ENCODE measurements around the gene CRLF1.
A peak's percentile ranks its signal among the peaks of the same experiment; 100 is the strongest.

The CRLF1 gene

DNA sequence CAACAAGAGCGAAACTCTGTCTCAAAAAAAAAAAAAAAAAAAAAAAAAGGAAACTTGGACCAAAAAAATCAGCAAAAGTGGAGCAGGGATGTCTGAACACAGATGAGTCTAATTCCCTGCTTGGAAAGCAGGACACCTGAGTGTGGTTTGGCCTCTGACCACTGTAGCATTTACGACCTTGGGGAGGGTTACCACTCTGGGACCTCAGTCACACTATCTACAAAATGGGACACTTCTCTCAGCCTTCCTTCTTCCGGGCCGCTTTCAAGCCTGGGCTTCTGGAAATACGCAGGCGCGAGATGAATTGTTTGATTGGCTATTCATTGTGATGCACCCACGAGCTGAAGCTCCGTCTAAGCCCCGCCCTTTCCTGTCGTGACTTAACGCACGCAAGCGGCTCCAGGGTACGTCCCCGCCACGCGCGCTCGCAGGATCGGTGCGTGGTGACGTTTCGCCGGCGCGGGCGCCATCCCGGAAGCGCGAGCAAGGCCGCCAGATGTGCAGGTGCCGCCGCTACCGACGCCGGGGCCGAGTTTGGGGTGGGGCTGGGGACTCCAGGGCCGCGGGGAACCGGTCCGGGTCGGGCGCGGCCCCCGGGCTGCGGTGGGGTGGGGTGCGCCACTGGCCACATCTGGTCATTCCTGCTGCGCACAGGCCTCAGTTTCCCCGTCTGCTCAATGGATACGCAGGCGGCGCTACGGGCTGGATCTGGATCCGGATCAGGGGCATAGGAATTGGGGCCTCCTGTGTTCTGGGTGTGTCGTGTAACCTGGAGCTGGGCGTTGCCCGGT lies 49.0 kb downstream of the CRLF1 start, which contains the start of gene KXD1:
Gene KXD1, plus strand, starts transcription at position 460 of the 791 bp plus-strand sequence. CDS start 4,187 bp downstream, outside the sequence.
- peaks cover 11% of the 10 kb centered on the region for H3K36me3 ChIP-seq (ENCODE audit: insufficient read depth, low read length)
- peak within 1 kb of the TSS; percentile 97 for H3K4me2 ChIP-seq (ENCODE audit: low read length)
- H2AFZ ChIP-seq (ENCODE audit: low read length), result no peak within 1 kb of the TSS
- H3K9ac ChIP-seq (ENCODE audit: low read length), result peak within 1 kb of the TSS; percentile 91
- H3K9me3 ChIP-seq (ENCODE audit: low read length), result no peaks in the 10 kb centered on the region
- H3K27me3 ChIP-seq (ENCODE audit: insufficient read depth, low read length), result no peaks in the 10 kb centered on the region
- H3K79me2 ChIP-seq (ENCODE audit: insufficient read depth, low read length), result peaks cover 13% of the 10 kb centered on the region
- H3K27ac ChIP-seq (ENCODE audit: low read depth, low read length, poor library complexity, severe bottlenecking), result peak within 1 kb of the TSS; percentile 73
- no peaks in the 10 kb centered on the region for H4K20me1 ChIP-seq (ENCODE audit: insufficient read depth, low read length)
- no peak for TF ChIP-seq EZH2 (IDR thresholded peaks at IDR 0.05; ENCODE audit: borderline replicate concordance, low read length)
- TF ChIP-seq, protein P1, sequence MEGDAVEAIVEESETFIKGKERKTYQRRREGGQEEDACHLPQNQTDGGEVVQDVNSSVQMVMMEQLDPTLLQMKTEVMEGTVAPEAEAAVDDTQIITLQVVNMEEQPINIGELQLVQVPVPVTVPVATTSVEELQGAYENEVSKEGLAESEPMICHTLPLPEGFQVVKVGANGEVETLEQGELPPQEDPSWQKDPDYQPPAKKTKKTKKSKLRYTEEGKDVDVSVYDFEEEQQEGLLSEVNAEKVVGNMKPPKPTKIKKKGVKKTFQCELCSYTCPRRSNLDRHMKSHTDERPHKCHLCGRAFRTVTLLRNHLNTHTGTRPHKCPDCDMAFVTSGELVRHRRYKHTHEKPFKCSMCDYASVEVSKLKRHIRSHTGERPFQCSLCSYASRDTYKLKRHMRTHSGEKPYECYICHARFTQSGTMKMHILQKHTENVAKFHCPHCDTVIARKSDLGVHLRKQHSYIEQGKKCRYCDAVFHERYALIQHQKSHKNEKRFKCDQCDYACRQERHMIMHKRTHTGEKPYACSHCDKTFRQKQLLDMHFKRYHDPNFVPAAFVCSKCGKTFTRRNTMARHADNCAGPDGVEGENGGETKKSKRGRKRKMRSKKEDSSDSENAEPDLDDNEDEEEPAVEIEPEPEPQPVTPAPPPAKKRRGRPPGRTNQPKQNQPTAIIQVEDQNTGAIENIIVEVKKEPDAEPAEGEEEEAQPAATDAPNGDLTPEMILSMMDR (IDR thresholded peaks at IDR 0.05; ENCODE audit: low read length), result no peak
- no peaks in the 10 kb centered on the region for H3K9me2 ChIP-seq (ENCODE audit: low read depth, low read length)
- no peaks in the 10 kb centered on the region for H3F3A ChIP-seq (ENCODE audit: insufficient read depth, low read length)
- peaks cover 36% of the 10 kb centered on the region for H3K4me1 ChIP-seq (ENCODE audit: insufficient read depth, low read length, severe bottlenecking)
- H3K4me3 ChIP-seq (ENCODE audit: low read depth, low read length, poor library complexity, severe bottlenecking), result peak within 1 kb of the TSS; percentile 82

GRCh38 chr19:18551631-18552030 lies 55.0 kb downstream of the CRLF1 start:
- H3K79me2 ChIP-seq (ENCODE audit: insufficient read depth, low read length), result no peaks in the 10 kb centered on the region
- H3K36me3 ChIP-seq (ENCODE audit: insufficient read depth, low read length), result no peaks in the 10 kb centered on the region; the same call in 1 of the 2 replicates
- H3K27me3 ChIP-seq (ENCODE audit: insufficient read depth, low read length), result no peaks in the 10 kb centered on the region
- no peak overlapping the region for H2AFZ ChIP-seq (ENCODE audit: low read length)
- H4K20me1 ChIP-seq (ENCODE audit: insufficient read depth, low read length), result no peaks in the 10 kb centered on the region
- no peak overlapping the region for H3K4me2 ChIP-seq (ENCODE audit: low read length)
- no peak overlapping the region for H3K27ac ChIP-seq (ENCODE audit: low read depth, low read length, poor library complexity, severe bottlenecking)
- TF ChIP-seq, protein P1 (IDR thresholded peaks at IDR 0.05; ENCODE audit: low read length), result no peak
- no peak for TF ChIP-seq EZH2 (IDR thresholded peaks at IDR 0.05; ENCODE audit: borderline replicate concordance, low read length)
- no peaks in the 10 kb centered on the region for H3F3A ChIP-seq (ENCODE audit: insufficient read depth, low read length)
- H3K9ac ChIP-seq (ENCODE audit: low read length), result no peak overlapping the region
- peaks cover 14% of the 10 kb centered on the region for H3K4me1 ChIP-seq (ENCODE audit: insufficient read depth, low read length, severe bottlenecking)
- H3K4me3 ChIP-seq (ENCODE audit: low read depth, low read length, poor library complexity, severe bottlenecking), result no peak overlapping the region
- no peaks in the 10 kb centered on the region for H3K9me2 ChIP-seq (ENCODE audit: low read depth, low read length)
- H3K9me3 ChIP-seq (ENCODE audit: low read length), result no peaks in the 10 kb centered on the region

GRCh38 chr19:18543814-18544475 lies 62.7 kb downstream of the CRLF1 start:
- peak overlapping the region; percentile 89 for H3K4me2 ChIP-seq (ENCODE audit: low read length)
- TF ChIP-seq, protein P1 (IDR thresholded peaks at IDR 0.05; ENCODE audit: low read length), result peak; percentile 33; the same call in 1 of the 2 replicates
- no peak for TF ChIP-seq EZH2 (IDR thresholded peaks at IDR 0.05; ENCODE audit: borderline replicate concordance, low read length)
- peak overlapping the region; percentile 59 for H3K9ac ChIP-seq (ENCODE audit: low read length)
- peak overlapping the region; percentile 89 for H3K4me3 ChIP-seq (ENCODE audit: low read depth, low read length, poor library complexity, severe bottlenecking)
- no peaks in the 10 kb centered on the region for H3F3A ChIP-seq (ENCODE audit: insufficient read depth, low read length)
- H3K9me2 ChIP-seq (ENCODE audit: low read depth, low read length), result no peaks in the 10 kb centered on the region
- peaks cover 21% of the 10 kb centered on the region for H3K36me3 ChIP-seq (ENCODE audit: insufficient read depth, low read length)
- H3K27me3 ChIP-seq (ENCODE audit: insufficient read depth, low read length), result no peaks in the 10 kb centered on the region
- H3K79me2 ChIP-seq (ENCODE audit: insufficient read depth, low read length), result 0 out of 2 replicates have a peak, but pooled peaks cover 4% of the 10 kb centered on the region
- H4K20me1 ChIP-seq (ENCODE audit: insufficient read depth, low read length), result no peaks in the 10 kb centered on the region
- H3K27ac ChIP-seq (ENCODE audit: low read depth, low read length, poor library complexity, severe bottlenecking), result no peak overlapping the region
- H3K9me3 ChIP-seq (ENCODE audit: low read length), result no peaks in the 10 kb centered on the region
- H3K4me1 ChIP-seq (ENCODE audit: insufficient read depth, low read length, severe bottlenecking), result peaks cover 20% of the 10 kb centered on the region
- H2AFZ ChIP-seq (ENCODE audit: low read length), result no peak overlapping the region

Data from OCI-LY1 (cell line).